ENCODE data around the gene PAX8. TPM values are rescaled to one million over a fixed set of nuclear protein-coding genes. Genes with fewer than 3 reads are reported as not detected.

PAX8 gene
- total RNA-seq, 1 experiment from 2014 or later = 7.5 TPM

DNA sequence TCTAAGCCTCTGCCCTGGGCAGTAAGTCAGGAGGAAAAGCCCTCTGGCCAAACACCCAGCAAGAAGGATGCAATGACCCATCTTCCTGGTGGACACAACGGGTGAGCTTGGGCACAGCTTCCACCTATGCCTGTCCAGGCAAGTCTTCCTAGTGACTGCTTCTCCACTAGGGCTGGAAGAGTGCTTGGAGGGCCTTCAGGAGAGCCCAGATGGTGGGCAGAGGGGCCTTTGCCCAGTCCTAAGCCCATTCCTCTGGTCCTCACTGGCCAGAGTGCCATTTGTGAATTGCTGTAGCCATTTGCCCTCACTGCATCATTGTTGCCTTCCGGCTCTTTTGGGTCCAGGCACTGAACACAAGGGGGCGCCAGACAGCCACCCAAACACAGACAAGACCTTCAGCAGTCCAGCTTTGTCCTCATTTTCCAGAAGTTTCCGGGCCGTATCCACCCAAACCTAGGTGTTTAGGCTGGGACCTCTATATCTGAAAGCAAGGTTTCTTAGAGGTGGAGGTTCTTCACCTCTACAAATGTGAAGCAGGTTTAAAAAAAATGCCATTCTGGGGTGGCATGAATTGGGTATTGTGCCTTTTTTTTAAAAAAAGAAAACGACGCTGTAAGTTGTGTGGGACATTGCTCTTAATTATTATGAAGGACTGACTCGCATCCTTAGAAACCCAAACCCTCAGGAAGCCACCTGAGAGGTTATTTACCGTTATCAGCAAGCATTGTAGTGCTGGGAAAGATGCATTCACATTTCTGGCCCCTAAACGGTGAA lies 29.5 kb downstream of the PAX8 start:
- ChIA-PET CTCF (interaction anchor here (0.8 to 6.0 kb wide), 9 partner anchors 14 to 169 kb away, joined by 3 to 48 read pairs (median 5); no protein-coding TSS in a partner anchor), POLR2A (no interaction called here)
- peaks cover 20% of the 10 kb centered on the region for H3K4me1 Mint-ChIP-seq (ENCODE audit: low read depth, unreplicated experiment)
- H3K27me3 ChIP-seq (replicated peaks; ENCODE audit: control insufficient read depth, insufficient read depth, low read length) = no peaks in the 10 kb centered on the region
- H3K9me3 ChIP-seq = no peaks in the 10 kb centered on the region
- H3K4me3 Mint-ChIP-seq (ENCODE audit: unreplicated experiment) = no peak overlapping the region
- intact Hi-C loops (cut with micrococcal nuclease; ENCODE audit: unreplicated experiment) = loop anchor here (1.0 to 5.0 kb wide), 7 partner anchors 34 to 141 kb away; no protein-coding TSS in a partner anchor
- peaks cover 17% of the 10 kb centered on the region for H3K36me3 Mint-ChIP-seq (ENCODE audit: insufficient read depth, unreplicated experiment)
- no peaks in the 10 kb centered on the region for H3K36me3 ChIP-seq (ENCODE audit: control insufficient read depth, insufficient read depth, low read length)
- peak; percentile 78 to 81 for DNase-seq
- peaks cover 15% of the 10 kb centered on the region; the same call in 1 of the 2 replicates for H3K4me1 ChIP-seq
- no peak overlapping the region for H3K4me3 ChIP-seq (ENCODE audit: low read depth, low read length)
- no TSS peak for BruUV-seq (replicated peaks)
- no peaks in the 10 kb centered on the region for H3K9me3 Mint-ChIP-seq (ENCODE audit: unreplicated experiment)
- no peak overlapping the region for H3K27ac Mint-ChIP-seq (ENCODE audit: unreplicated experiment)
- TF ChIP-seq, protein P1, sequence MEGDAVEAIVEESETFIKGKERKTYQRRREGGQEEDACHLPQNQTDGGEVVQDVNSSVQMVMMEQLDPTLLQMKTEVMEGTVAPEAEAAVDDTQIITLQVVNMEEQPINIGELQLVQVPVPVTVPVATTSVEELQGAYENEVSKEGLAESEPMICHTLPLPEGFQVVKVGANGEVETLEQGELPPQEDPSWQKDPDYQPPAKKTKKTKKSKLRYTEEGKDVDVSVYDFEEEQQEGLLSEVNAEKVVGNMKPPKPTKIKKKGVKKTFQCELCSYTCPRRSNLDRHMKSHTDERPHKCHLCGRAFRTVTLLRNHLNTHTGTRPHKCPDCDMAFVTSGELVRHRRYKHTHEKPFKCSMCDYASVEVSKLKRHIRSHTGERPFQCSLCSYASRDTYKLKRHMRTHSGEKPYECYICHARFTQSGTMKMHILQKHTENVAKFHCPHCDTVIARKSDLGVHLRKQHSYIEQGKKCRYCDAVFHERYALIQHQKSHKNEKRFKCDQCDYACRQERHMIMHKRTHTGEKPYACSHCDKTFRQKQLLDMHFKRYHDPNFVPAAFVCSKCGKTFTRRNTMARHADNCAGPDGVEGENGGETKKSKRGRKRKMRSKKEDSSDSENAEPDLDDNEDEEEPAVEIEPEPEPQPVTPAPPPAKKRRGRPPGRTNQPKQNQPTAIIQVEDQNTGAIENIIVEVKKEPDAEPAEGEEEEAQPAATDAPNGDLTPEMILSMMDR (IDR thresholded peaks at IDR 0.05; ENCODE audit: insufficient read depth in 1 of 2, low read depth in 1 of 2, low read length in 1 of 2, severe bottlenecking in 1 of 2, unreplicated experiment in 1 of 2) = peak; percentile 91
- H3K27me3 Mint-ChIP-seq (ENCODE audit: insufficient read depth, unreplicated experiment) = no peaks in the 10 kb centered on the region

DNA sequence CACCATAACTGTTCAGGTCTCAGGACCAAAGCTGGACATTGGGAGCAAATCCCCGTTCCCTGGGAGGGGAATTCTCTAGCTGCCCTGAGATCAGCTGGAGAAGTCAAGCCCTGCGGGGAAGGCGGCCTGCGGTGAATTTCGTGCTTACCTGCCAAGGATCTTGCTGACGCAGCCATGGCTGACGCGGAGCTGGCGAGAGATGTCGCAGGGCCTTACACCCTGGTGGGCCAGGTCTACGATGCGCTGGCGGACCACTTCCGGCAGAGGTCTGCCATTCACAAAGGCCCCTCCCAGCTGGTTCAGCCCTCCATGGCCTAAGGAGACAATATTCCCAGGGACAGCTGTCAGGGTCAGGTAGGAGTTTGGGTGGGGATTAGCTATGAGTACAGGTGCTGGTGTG lies 32.1 kb downstream of the PAX8 start:
- no peak for DNase-seq
- H3K27ac Mint-ChIP-seq (ENCODE audit: unreplicated experiment) = peak overlapping the region; percentile 70
- no peaks in the 10 kb centered on the region for H3K9me3 Mint-ChIP-seq (ENCODE audit: unreplicated experiment)
- no peaks in the 10 kb centered on the region for H3K9me3 ChIP-seq
- TF ChIP-seq, protein P1 (IDR thresholded peaks at IDR 0.05; ENCODE audit: insufficient read depth in 1 of 2, low read depth in 1 of 2, low read length in 1 of 2, severe bottlenecking in 1 of 2, unreplicated experiment in 1 of 2) = no peak
- peaks cover 15% of the 10 kb centered on the region; the same call in 1 of the 2 replicates for H3K4me1 ChIP-seq
- no peaks in the 10 kb centered on the region for H3K27me3 Mint-ChIP-seq (ENCODE audit: insufficient read depth, unreplicated experiment)
- intact Hi-C loops (cut with micrococcal nuclease; ENCODE audit: unreplicated experiment) = loop anchor here (5.0 kb wide), 1 partner anchor 109 kb away; no protein-coding TSS in a partner anchor
- H3K4me3 ChIP-seq (ENCODE audit: low read depth, low read length) = no peak overlapping the region
- ChIA-PET CTCF (interaction anchor here (1.1 to 6.0 kb wide), 3 partner anchors 9 to 41 kb away, joined by 3 to 48 read pairs (median 4); no protein-coding TSS in a partner anchor), POLR2A (no interaction called here)
- H3K4me1 Mint-ChIP-seq (ENCODE audit: low read depth, unreplicated experiment) = peaks cover 34% of the 10 kb centered on the region
- H3K36me3 ChIP-seq (ENCODE audit: control insufficient read depth, insufficient read depth, low read length) = 0 out of 2 replicates have a peak, but pooled peaks cover 1% of the 10 kb centered on the region
- no TSS peak for BruUV-seq (replicated peaks)
- no peaks in the 10 kb centered on the region for H3K27me3 ChIP-seq (replicated peaks; ENCODE audit: control insufficient read depth, insufficient read depth, low read length)
- no peak overlapping the region for H3K4me3 Mint-ChIP-seq (ENCODE audit: unreplicated experiment)
- H3K36me3 Mint-ChIP-seq (ENCODE audit: insufficient read depth, unreplicated experiment) = peaks cover 43% of the 10 kb centered on the region

DNA sequence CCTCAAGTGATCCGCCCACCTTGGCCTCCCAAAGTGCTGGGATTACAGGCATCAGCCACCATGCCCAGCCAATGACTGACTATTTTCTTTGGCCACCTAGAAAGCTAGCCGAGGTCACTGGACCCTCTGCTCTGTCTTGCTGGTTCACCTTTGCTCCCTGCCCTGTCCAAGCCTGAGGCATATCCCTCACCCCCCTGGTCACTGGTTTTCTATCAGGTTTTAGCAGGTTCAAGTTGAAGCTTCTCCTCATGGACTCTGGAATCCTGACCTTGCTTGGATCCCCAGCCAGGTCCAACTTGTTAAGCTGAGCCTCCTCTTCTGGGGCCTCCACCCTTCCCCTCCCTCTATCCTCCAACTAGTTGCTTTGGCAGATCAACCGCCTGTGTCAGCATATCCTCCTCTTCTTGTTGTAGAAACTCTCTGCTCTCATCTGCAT lies 33.4 kb downstream of the PAX8 start:
- H3K4me3 ChIP-seq (ENCODE audit: low read depth, low read length) = no peak overlapping the region
- Mint-ChIP-seq H3K36me3 (ENCODE audit: insufficient read depth, unreplicated experiment) (peaks cover 56% of the 10 kb centered on the region), H3K27me3 (ENCODE audit: insufficient read depth, unreplicated experiment) (no peaks in the 10 kb centered on the region), H3K27ac (ENCODE audit: unreplicated experiment) (peak overlapping the region; percentile 70), H3K4me3 (ENCODE audit: unreplicated experiment) (no peak overlapping the region), H3K9me3 (ENCODE audit: unreplicated experiment) (no peaks in the 10 kb centered on the region), H3K4me1 (ENCODE audit: low read depth, unreplicated experiment) (peaks cover 35% of the 10 kb centered on the region)
- ChIA-PET POLR2A (interaction anchor here (1.4 kb wide), 1 partner anchor 10 kb away, joined by 6 read pairs; no protein-coding TSS in a partner anchor), CTCF (interaction anchor here (0.9 to 6.0 kb wide), 2 partner anchors 40 to 125 kb away, joined by 3 to 48 read pairs; no protein-coding TSS in a partner anchor)
- peaks cover 1% of the 10 kb centered on the region; the same call in 1 of the 2 replicates for H3K36me3 ChIP-seq (ENCODE audit: control insufficient read depth, insufficient read depth, low read length)
- H3K4me1 ChIP-seq = peaks cover 19% of the 10 kb centered on the region
- intact Hi-C loops (cut with micrococcal nuclease; ENCODE audit: unreplicated experiment) = loop anchor here (5.0 kb wide), 1 partner anchor 108 kb away; no protein-coding TSS in a partner anchor
- DNase-seq = no peak
- H3K27me3 ChIP-seq (replicated peaks; ENCODE audit: control insufficient read depth, insufficient read depth, low read length) = no peaks in the 10 kb centered on the region
- no peaks in the 10 kb centered on the region for H3K9me3 ChIP-seq
- TF ChIP-seq, protein P1 (IDR thresholded peaks at IDR 0.05; ENCODE audit: insufficient read depth in 1 of 2, low read depth in 1 of 2, low read length in 1 of 2, severe bottlenecking in 1 of 2, unreplicated experiment in 1 of 2) = no peak
- no TSS peak for BruUV-seq (replicated peaks)

Measured in Caco-2 (cell line).